Heart right ventricle (tissue), 16 donors: ENCODE measurements around the gene A4GALT. TPM values are rescaled to one million over a fixed set of nuclear protein-coding genes. Genes with fewer than 3 reads are reported as not detected.

Source experiments
- ATAC-seq, 8 donors: fragments of 200-7000 bp; cut with Tn5 transposase; one replicate each; pipeline ENCODE4 v1.9.1; 2020; ENCODE audit warnings: mild to moderate bottlenecking in 8 of 8, moderate library complexity in 8 of 8, moderate number of reproducible peaks in 1 of 8
- DNase-seq, 2 donors: peaks; one replicate each; pipeline ENCODE4 v3.0.0-alpha.2; 2020
- H3K27ac ChIP-seq, 10 donors: fragments of 200-600 bp; sonication (generic) in 2 of 10; one replicate each; pipeline versions ENCODE4 v1.5.0 to v1.8.0; 2020 to 2022; ENCODE audit warnings: mild to moderate bottlenecking in 3 of 10
- H3K27me3 ChIP-seq, 7 donors: fragments of 200-600 bp; one replicate each; pipeline ENCODE4 v1.8.0; 2021 to 2022; ENCODE audit warnings: mild to moderate bottlenecking in 2 of 7
- H3K36me3 ChIP-seq, 9 donors: fragments of 200-600 bp; sonication (generic) in 1 of 9; one replicate each; pipeline versions ENCODE4 v1.5.0 to v1.8.0; 2020 to 2022; ENCODE audit warnings: mild to moderate bottlenecking in 2 of 9
- H3K4me1 ChIP-seq, 9 donors: fragments of 200-600 bp; sonication (generic) in 1 of 9; one replicate each; pipeline versions ENCODE4 v1.5.0 to v1.8.0; 2020 to 2022; ENCODE audit warnings: mild to moderate bottlenecking in 4 of 9
- H3K4me3 ChIP-seq, 10 donors: fragments of 200-600 bp; sonication (generic) in 2 of 10; one replicate each; pipeline versions ENCODE4 v1.5.0 to v1.8.0; 2020 to 2022; ENCODE audit warnings: mild to moderate bottlenecking in 7 of 10, moderate library complexity in 2 of 10
- H3K9me3 ChIP-seq, 11 donors: fragments of 200-600 bp in 10 of 11; sonication (generic) in 2 of 11; one replicate each; pipeline versions ENCODE4 v1.5.0 to v1.8.0; 2013 to 2022; ENCODE audit warnings: mild to moderate bottlenecking in 2 of 11, control low read depth in 1 of 11, moderate library complexity in 1 of 11
- WGBS, 2 donors: extraction: QIAGEN DNeasy Blood & Tissue Kit; methylation state at CpG; one replicate each; pipeline ENCODE4 v1.1.7; 2013; ENCODE audit warnings: inconsistent platforms in 1 of 2; 5-methylcytosine and 5-hydroxymethylcytosine counted together
- intact Hi-C, 10 donors: fragments of 100-400 bp; cut with DNase I; formaldehyde crosslinking; loops; one replicate each; pipeline versions ENCODE4 v1.11.1 to v1.14.2; 2022
- polyA plus RNA-seq, 2 donors: library from polyadenylated mRNA; stranded (reverse); fragments of 200-250 nt; gene quantifications; one replicate each; pipeline ENCODE4 v1.2.3, GENCODE V29; 2013
- total RNA-seq, 10 donors: library from RNA; stranded (reverse); fragmentation: NEBNext Ultra II Directional in 3 of 10; extraction: Animal tissue kit (Norgen Biotek cat#: 25700) in 3 of 10; gene quantifications; one replicate each; pipeline versions ENCODE4 v1.2.1 to v1.2.4, GENCODE V29; 2021 to 2023
- TF ChIP-seq, protein P1 (sequence below), 9 donors: fragments of 200-600 bp; sonication (generic) in 2 of 9; IDR thresholded peaks; one replicate each; pipeline versions ENCODE4 v1.5.0 to v1.8.0; 2021 to 2022; ENCODE audit warnings: antibody characterized with exemption in 9 of 9, mild to moderate bottlenecking in 5 of 9, moderate library complexity in 1 of 9
- donor health status: Arrhythmogenic right ventricular cardiomyopathy.
- donor health status: ischemic (EF 13 %, LVEDD 7.1; RV severe dilation, severe dysfunction).
- donor health status: healthy with polysubstance abuse.
- donor health status: DM: no; HTN: yes; CAD: no.
- donor health status: DM: no; HTN: no; CAD: no.
- donor health status: ischemic (EF 25% LVEDD 6.9; RV normal size, moderate dysfunction).
- donor health status: ischemic (EF 25% LVEDD 5.7; RV mildly dilated, moderate dysfunction).
- donor health status: healthy.
- donor health status: DM: yes; HTN: yes; CAD: no.
- donor health status: Ischemic cardiomyopathy.
- donor health status: ischemic (EF 35%, LVEDD 5.7; RV mildly dilated, moderate dysfunction).
- donor health status: nonischemic (EF 11% LVEDD 7.7; RV severe dilation, severe dysfunction).
- donor health status: DM: yes; HTN: yes; CAD: no.
- donor health status: PGD.
- donor health status: ischemic (EF 29% LVEDD 5.4; RV normal size, mild dysfunction).
- donor health status: nonischemic (EF 23%, LVEDD 6.1; RV moderate dilation, normal function).

The A4GALT gene
- total and polyA plus RNA-seq, 12 donors, result 61.4 to 167 (median 87.1) TPM

DNA sequence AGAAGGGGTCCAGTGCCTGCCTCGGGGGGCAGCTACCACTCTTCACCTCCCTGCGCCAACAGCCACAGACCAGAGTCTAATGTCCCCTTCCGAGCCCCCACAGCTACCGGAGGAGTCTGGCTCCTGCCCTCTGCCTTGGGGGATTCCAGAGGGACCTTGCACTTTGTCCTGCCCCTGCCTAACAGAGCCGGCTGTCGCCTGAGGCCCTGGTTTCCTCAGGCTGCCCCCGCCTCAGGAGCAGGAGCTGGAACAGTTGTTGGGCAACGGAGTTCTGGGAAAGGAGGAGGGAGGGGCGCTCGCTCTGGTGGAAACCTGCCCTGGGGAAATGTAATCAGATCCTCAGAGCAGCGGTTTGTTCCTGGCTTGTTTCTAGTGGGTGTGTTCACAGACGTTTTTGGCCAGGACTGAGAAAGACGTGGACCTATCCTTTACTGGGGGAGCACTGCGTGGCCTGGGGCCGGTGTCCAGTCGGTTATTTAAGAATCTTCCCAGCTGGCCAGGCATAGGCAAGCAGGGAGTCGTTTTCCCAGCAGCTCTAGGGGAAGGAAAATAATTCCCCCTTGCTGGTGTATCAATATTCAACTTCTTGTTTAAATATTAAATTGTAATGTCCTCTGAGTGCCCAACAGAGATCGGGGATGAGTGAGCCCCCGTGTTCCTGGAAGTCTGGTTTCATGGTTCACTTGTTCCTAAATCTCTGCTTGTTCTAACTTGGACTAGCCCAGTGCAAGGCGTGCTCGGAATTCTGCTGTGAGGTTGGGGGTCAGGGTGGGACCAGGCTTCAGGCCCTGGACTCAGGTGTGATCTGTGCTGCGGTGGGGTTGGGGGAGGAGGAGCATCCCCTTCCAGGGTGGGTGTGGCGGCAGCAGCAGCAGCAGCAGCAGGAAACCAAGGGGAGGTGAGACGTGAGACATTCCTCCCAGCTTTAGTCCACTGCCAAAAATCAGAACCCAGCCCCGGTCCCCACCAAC, 32.1 kb downstream of the A4GALT start:
- Histone ChIP-seq H3K27me3 (no peaks in the 10 kb centered on the region), H3K4me3 (no peak overlapping the region), H3K36me3 (peaks cover 0 to 41% (median 17%) of the 10 kb centered on the region in 9 donors), H3K9me3 (no peaks in the 10 kb centered on the region), H3K27ac (peak overlapping the region; percentile 87 to 96 (median 92)), H3K4me1 (peaks cover 54 to 90% (median 81%) of the 10 kb centered on the region in 9 donors)
- ATAC-seq (peak; percentile 71 to 88 (median 82)), DNase-seq (peak; percentile 86 to 93)
- TF ChIP-seq, protein P1, sequence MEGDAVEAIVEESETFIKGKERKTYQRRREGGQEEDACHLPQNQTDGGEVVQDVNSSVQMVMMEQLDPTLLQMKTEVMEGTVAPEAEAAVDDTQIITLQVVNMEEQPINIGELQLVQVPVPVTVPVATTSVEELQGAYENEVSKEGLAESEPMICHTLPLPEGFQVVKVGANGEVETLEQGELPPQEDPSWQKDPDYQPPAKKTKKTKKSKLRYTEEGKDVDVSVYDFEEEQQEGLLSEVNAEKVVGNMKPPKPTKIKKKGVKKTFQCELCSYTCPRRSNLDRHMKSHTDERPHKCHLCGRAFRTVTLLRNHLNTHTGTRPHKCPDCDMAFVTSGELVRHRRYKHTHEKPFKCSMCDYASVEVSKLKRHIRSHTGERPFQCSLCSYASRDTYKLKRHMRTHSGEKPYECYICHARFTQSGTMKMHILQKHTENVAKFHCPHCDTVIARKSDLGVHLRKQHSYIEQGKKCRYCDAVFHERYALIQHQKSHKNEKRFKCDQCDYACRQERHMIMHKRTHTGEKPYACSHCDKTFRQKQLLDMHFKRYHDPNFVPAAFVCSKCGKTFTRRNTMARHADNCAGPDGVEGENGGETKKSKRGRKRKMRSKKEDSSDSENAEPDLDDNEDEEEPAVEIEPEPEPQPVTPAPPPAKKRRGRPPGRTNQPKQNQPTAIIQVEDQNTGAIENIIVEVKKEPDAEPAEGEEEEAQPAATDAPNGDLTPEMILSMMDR (IDR thresholded peaks at IDR 0.05), result peak in 1 of 9 donors; percentile 6
- 16 to 18% methylated on average over 25 of the region's 25 CpGs for WGBS, 2 donors
- intact Hi-C loops, result no loop called here

DNA sequence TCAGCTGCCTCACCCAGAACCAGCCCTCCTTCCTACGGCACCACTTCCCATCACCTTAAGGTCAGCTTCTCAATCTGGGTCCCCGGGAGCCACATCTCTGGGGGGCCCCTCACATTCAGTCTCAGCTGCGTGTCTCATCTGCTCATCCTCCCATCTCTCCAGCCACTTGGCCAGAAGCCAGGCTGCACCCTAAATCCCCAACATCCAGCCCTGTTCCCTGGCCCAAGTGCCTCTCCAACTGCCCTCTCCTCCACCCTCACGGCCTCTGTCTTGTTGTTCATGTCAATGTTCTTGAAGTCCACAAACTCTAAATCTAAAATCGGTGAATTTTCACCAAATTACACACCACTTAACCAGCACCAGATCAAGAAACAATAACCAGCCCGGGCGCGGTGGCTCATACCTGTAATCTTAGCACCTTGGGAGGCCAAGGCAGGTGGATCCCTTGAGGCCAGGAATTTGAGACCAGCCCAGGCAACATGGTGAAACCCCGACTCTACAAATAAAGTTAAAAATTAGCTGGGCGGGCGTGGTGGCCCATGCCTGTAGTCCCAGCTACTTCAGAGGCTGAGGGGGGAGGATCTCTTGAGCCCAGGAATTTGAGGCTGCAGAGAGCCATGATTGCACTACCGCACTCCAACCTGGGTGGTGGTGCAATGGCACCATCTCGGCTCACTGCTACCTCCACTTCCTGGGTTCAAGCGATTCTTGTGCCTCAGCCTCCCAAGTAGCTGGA, 33.7 kb downstream of the A4GALT start:
- Histone ChIP-seq H3K4me1 (peaks cover 68 to 100% (median 94%) of the 10 kb centered on the region in 9 donors), H3K4me3 (no peak overlapping the region), H3K27me3 (no peaks in the 10 kb centered on the region), H3K27ac (peak overlapping the region; percentile 87 to 96 (median 92)), H3K9me3 (no peaks in the 10 kb centered on the region), H3K36me3 (peaks cover 0 to 25% (median 2%) of the 10 kb centered on the region in 9 donors)
- no peak for ATAC-seq
- TF ChIP-seq, protein P1 (IDR thresholded peaks at IDR 0.05), result no peak
- WGBS, 2 donors, result 82 to 90% methylated on average over 14 of the region's 14 CpGs
- intact Hi-C loops, result no loop called here
- DNase-seq, result no peak

DNA sequence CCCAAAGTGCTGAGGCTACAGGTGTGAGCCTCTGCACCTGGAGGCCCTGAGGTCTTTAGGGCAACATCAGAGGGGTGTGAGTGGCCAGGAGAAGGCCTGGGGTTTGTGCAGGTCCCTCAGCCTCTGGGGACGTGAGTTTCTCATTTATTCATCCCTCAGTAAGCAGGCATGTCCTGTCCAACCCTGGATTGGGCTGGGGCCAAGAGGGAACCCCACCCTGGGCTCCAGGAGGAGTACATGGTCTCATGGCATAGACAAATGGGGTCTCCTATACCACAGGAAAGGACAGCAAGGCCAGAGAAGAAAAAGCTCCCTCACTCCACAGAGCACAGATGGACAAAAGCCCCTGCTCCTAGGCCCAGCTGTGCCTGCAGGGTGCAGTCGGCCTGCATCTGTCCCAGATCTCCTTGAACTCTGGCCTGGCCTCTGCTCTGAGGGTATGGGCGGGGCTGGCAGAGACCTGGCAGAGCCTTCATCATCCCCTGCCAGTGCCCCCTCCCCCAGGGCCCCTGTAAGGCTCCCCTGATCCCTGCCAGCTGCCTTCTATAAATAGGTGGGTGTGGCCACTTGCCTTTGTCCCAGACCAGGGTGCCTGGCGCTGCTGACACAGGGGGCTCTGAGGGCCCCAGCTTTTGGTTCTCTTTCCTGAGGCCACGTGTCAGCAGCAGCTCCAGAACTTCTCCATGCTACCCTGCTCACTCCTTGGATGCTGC, 34.6 kb downstream of the A4GALT start:
- H3K4me1 ChIP-seq, result peaks cover 69 to 100% (median 91%) of the 10 kb centered on the region in 9 donors
- H3K27ac ChIP-seq, result peak overlapping the region; percentile 71 to 96 (median 92)
- TF ChIP-seq, protein P1 (IDR thresholded peaks at IDR 0.05), result peak in 4 of 9 donors; percentile 7 to 46 (median 42)
- DNase-seq (peak; percentile 81 to 85), ATAC-seq (peak; percentile 18 to 72 (median 53))
- no peaks in the 10 kb centered on the region for H3K27me3 ChIP-seq
- intact Hi-C loops, result no loop called here
- H3K36me3 ChIP-seq, result peaks cover 0 to 17% (median 0%) of the 10 kb centered on the region in 9 donors
- H3K4me3 ChIP-seq, result no peak overlapping the region
- no peaks in the 10 kb centered on the region for H3K9me3 ChIP-seq
- 19 to 26% methylated on average over 5 of the region's 5 CpGs for WGBS, 2 donors
